KMS-11 (cell line): ENCODE results near the gene CHST13.

ENCODE experiments used
- H2AFZ ChIP-seq: fragments of 200-600 bp; sonication (generic); 2 replicates; pipeline ENCODE4 v1.6.1; 2016; ENCODE audit warnings: antibody characterized with exemption, mixed run types, low read depth
- H3K27ac ChIP-seq: fragments of 200-600 bp; sonication (generic); 2 replicates; pipeline ENCODE4 v1.6.1; 2016; ENCODE audit warnings: mild to moderate bottlenecking, mixed run types
- H3K27me3 ChIP-seq: fragments of 200-600 bp; sonication (generic); 2 replicates; pipeline ENCODE4 v1.6.1; 2017; ENCODE audit warnings: mild to moderate bottlenecking, low read depth, mixed run types, moderate library complexity; ENCODE audit not compliant: insufficient read depth
- H3K36me3 ChIP-seq: fragments of 200-600 bp; sonication (generic); 2 replicates; pipeline ENCODE4 v1.6.1; 2017; ENCODE audit warnings: mild to moderate bottlenecking, mixed run types; ENCODE audit not compliant: insufficient read depth
- H3K4me1 ChIP-seq: fragments of 200-600 bp; sonication (generic); 2 replicates; pipeline ENCODE4 v1.6.1; 2016; ENCODE audit warnings: mild to moderate bottlenecking, low read depth, mixed run types; ENCODE audit not compliant: poor library complexity, severe bottlenecking
- H3K4me2 ChIP-seq: fragments of 200-600 bp; sonication (generic); 2 replicates; pipeline ENCODE4 v1.7.0; 2016; ENCODE audit warnings: mild to moderate bottlenecking, mixed run types
- H3K4me3 ChIP-seq: fragments of 200-600 bp; sonication (generic); IDR thresholded peaks from 2 replicates; pipeline ENCODE4 v1.6.1; 2017; ENCODE audit warnings: low read depth, low read length, mixed read lengths; ENCODE audit not compliant: insufficient read depth
- H3K79me2 ChIP-seq: fragments of 200-600 bp; sonication (generic); 2 replicates; pipeline ENCODE4 v1.6.1; 2016; ENCODE audit warnings: low read depth, mixed run types; ENCODE audit not compliant: insufficient read depth
- H3K9ac ChIP-seq: fragments of 200-600 bp; sonication (generic); 2 replicates; pipeline ENCODE4 v1.6.1; 2016; ENCODE audit warnings: mild to moderate bottlenecking, mixed run types
- H4K20me1 ChIP-seq: fragments of 200-600 bp; sonication (generic); 2 replicates; pipeline ENCODE4 v1.6.1; 2016; ENCODE audit warnings: mild to moderate bottlenecking, mixed run types; ENCODE audit not compliant: insufficient read depth
- CTCF ChIP-seq: fragments of 200-600 bp; sonication (generic); conservative IDR thresholded peaks from 2 replicates; pipeline ENCODE4 v1.6.1; 2017; ENCODE audit warnings: low read depth, mild to moderate bottlenecking, antibody characterized with exemption, low read length, moderate library complexity, mixed read lengths

Gene CHST13

GRCh38 chr3:126509597-126510307, 14.2 kb upstream of the CHST13 start:
- Histone ChIP-seq H3K27ac (no peak overlapping the region), H3K4me1 (no peaks in the 10 kb centered on the region), H3K4me3 (no peak overlapping the region), H3K9ac (no peak overlapping the region), H3K27me3 (no peaks in the 10 kb centered on the region), H3K79me2 (no peaks in the 10 kb centered on the region), H2AFZ (no peak overlapping the region), H3K4me2 (no peak overlapping the region), H3K36me3 (no peaks in the 10 kb centered on the region), H4K20me1 (no peaks in the 10 kb centered on the region)
- TF ChIP-seq CTCF = no peak

GRCh38 chr3:126510308-126510910, 13.5 kb upstream of the CHST13 start:
- Histone ChIP-seq H3K9ac (no peak overlapping the region), H3K27me3 (no peaks in the 10 kb centered on the region), H3K4me1 (no peaks in the 10 kb centered on the region), H3K79me2 (no peaks in the 10 kb centered on the region), H3K36me3 (no peaks in the 10 kb centered on the region), H3K27ac (no peak overlapping the region), H3K4me3 (no peak overlapping the region), H3K4me2 (no peak overlapping the region), H2AFZ (no peak overlapping the region), H4K20me1 (no peaks in the 10 kb centered on the region)
- no peak for TF ChIP-seq CTCF

- Histone ChIP-seq H3K9ac (no peak overlapping the region), H3K27me3 (no peaks in the 10 kb centered on the region), H3K79me2 (no peaks in the 10 kb centered on the region), H3K4me2 (no peak overlapping the region), H2AFZ (no peak overlapping the region), H3K4me3 (no peak overlapping the region), H3K36me3 (no peaks in the 10 kb centered on the region), H4K20me1 (no peaks in the 10 kb centered on the region), H3K4me1 (no peaks in the 10 kb centered on the region), H3K27ac (no peak overlapping the region)
- TF ChIP-seq CTCF = no peak
Observed at GRCh38 chr3:126511291-126511690, 12.7 kb upstream of the CHST13 start.

- no peak overlapping the region for H3K27ac ChIP-seq
- H2AFZ ChIP-seq = no peak overlapping the region
- H3K36me3 ChIP-seq = no peaks in the 10 kb centered on the region
- no peak overlapping the region for H3K4me2 ChIP-seq
- no peak overlapping the region for H3K9ac ChIP-seq
- no peaks in the 10 kb centered on the region for H3K79me2 ChIP-seq
- no peak for TF ChIP-seq CTCF
- no peaks in the 10 kb centered on the region for H3K4me1 ChIP-seq
- no peaks in the 10 kb centered on the region for H4K20me1 ChIP-seq
- H3K27me3 ChIP-seq = no peaks in the 10 kb centered on the region
- no peak overlapping the region for H3K4me3 ChIP-seq
Observed at GRCh38 chr3:126512026-126512425, 11.9 kb upstream of the CHST13 start.
